Glutamatergic neuron (in vitro differentiated cells): ENCODE results near the gene CD28. TPM values are rescaled to one million over a fixed set of nuclear protein-coding genes. Genes with fewer than 3 reads are reported as not detected.

Experiments used
- DNase-seq: peaks from one replicate; pipeline ENCODE4 v3.0.0; 2022
- H3K27ac Mint-ChIP-seq: one replicate; pipeline ENCODE4 v1.8.0; 2020; ENCODE audit warnings: mild to moderate bottlenecking, mixed read lengths, inconsistent platforms; ENCODE audit not compliant: unreplicated experiment
- H3K27me3 Mint-ChIP-seq: one replicate; pipeline ENCODE4 v1.8.0; 2020; ENCODE audit warnings: mild to moderate bottlenecking, moderate library complexity, mixed read lengths, inconsistent platforms; ENCODE audit not compliant: unreplicated experiment
- H3K36me3 Mint-ChIP-seq: one replicate; pipeline ENCODE4 v1.8.0; 2020; ENCODE audit warnings: mild to moderate bottlenecking, mixed read lengths, inconsistent platforms; ENCODE audit not compliant: unreplicated experiment
- H3K4me1 Mint-ChIP-seq: one replicate; pipeline ENCODE4 v1.8.0; 2020; ENCODE audit warnings: mild to moderate bottlenecking, low read depth, mixed read lengths, inconsistent platforms; ENCODE audit not compliant: unreplicated experiment
- H3K4me3 Mint-ChIP-seq: one replicate; pipeline ENCODE4 v1.8.0; 2020; ENCODE audit warnings: mild to moderate bottlenecking, mixed read lengths, inconsistent platforms; ENCODE audit not compliant: unreplicated experiment
- H3K9me3 Mint-ChIP-seq: one replicate; pipeline ENCODE4 v1.8.0; 2020; ENCODE audit warnings: mild to moderate bottlenecking, moderate library complexity, mixed read lengths, inconsistent platforms; ENCODE audit not compliant: unreplicated experiment
- long read RNA-seq: library from polyadenylated mRNA; unstranded; transcript quantifications from one replicate; pipeline ENCODE4 v2.0.0, GENCODE V29; 2020; ENCODE audit not compliant: unreplicated experiment
- total RNA-seq: library from RNA; stranded (reverse); fragmentation: NEBNext Ultra II Directional; extraction: Animal tissue kit (Norgen Biotek cat#: 25700); gene quantifications from one replicate; pipeline ENCODE4 v1.2.1, GENCODE V29; 2021; ENCODE audit not compliant: unreplicated experiment
- TF ChIP-seq, protein P1 (sequence below): fragments of 200-600 bp; sonication (generic); IDR thresholded peaks from one replicate; pipeline ENCODE4 v1.5.0; 2021; ENCODE audit not compliant: partially characterized antibody, unreplicated experiment

The CD28 gene
- total RNA-seq = not detected
- long read RNA-seq = 0 reads

GRCh38 chr2:203706403-203706802, at the start of gene CD28:
Gene CD28, plus strand, starts transcription at chr2:203706639. Its CDS starts 58 bp downstream, at chr2:203706697.
- H3K36me3 Mint-ChIP-seq = no peaks in the 10 kb centered on the region
- peaks cover 2% of the 10 kb centered on the region for H3K9me3 Mint-ChIP-seq
- TF ChIP-seq, protein P1, sequence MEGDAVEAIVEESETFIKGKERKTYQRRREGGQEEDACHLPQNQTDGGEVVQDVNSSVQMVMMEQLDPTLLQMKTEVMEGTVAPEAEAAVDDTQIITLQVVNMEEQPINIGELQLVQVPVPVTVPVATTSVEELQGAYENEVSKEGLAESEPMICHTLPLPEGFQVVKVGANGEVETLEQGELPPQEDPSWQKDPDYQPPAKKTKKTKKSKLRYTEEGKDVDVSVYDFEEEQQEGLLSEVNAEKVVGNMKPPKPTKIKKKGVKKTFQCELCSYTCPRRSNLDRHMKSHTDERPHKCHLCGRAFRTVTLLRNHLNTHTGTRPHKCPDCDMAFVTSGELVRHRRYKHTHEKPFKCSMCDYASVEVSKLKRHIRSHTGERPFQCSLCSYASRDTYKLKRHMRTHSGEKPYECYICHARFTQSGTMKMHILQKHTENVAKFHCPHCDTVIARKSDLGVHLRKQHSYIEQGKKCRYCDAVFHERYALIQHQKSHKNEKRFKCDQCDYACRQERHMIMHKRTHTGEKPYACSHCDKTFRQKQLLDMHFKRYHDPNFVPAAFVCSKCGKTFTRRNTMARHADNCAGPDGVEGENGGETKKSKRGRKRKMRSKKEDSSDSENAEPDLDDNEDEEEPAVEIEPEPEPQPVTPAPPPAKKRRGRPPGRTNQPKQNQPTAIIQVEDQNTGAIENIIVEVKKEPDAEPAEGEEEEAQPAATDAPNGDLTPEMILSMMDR = no peak
- no peak within 1 kb of the TSS for H3K4me3 Mint-ChIP-seq
- H3K27ac Mint-ChIP-seq = no peak within 1 kb of the TSS
- H3K27me3 Mint-ChIP-seq = no peaks in the 10 kb centered on the region
- no peaks in the 10 kb centered on the region for H3K4me1 Mint-ChIP-seq
- DNase-seq = no peak

DNA sequence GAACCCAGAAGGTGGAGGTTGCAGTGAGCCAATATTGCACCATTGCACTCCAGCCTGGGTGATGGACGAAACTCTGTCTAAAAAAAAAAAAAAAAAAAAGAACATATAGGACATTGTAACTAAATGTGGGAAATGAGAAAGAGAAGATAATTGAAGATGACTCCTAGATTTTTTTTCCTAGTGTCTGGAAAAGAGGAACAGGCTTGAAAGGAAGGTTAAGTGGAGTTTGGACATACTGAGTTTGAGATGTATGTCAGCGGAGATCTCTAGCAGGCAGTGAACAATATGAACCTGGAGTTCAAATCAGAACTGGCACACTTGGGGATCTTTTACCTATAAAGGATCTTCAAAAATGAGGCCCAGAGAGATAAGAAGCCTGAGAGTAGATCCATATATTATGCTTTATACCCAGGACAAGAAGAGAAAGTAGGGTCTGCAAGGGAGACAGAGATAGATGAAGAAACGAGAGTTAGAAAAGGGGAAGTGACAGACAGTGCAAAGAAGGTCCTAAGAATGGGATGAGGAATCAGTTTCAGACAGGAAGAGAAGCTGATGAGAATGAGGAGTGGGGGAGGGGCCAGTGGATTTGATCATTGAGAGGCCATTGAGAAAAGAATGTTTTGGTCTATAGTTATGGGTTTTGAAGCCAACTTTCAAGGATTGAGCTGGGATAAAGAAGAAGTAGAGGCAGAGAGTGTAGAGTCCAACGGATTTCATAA, 46.9 kb upstream of the CD28 start:
- Mint-ChIP-seq H3K36me3 (no peaks in the 10 kb centered on the region), H3K27ac (no peak overlapping the region), H3K27me3 (no peaks in the 10 kb centered on the region), H3K4me3 (no peak overlapping the region), H3K4me1 (no peaks in the 10 kb centered on the region), H3K9me3 (no peaks in the 10 kb centered on the region)
- no peak for DNase-seq
- TF ChIP-seq, protein P1 = no peak

- H3K36me3 Mint-ChIP-seq = no peaks in the 10 kb centered on the region
- no peak overlapping the region for H3K27ac Mint-ChIP-seq
Observed at GRCh38 chr2:203660465-203660864, 46.0 kb upstream of the CD28 start.

DNA sequence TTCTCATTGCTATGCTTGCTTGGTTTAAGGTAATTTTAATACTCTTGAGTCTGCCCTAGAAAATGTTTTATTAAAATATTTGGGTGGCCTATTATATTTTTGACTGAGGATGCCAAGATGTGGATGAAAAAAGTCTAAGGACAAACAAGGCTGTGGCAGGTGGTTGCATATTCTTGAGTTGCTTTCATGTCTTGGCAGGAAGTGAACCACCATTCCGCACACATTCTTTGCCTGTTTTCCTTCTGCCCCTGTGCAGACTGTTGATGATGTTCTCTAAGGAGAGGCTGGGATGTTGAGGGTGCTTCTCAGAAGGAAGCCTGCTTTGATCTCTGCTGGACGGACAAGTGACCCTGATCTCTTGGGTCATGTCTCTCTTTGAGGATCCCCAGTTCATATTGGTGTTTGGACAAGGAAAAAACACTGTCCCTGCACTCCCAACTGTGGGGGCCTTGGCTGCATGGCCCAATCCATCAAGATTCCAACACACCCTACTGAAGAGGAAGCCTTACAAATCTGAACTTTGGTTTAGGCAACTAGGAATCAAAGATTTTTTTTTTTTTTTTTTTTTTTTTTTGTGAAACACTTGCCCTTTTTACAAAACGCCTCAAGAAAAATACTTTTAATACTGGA, 45.0 kb upstream of the CD28 start:
- H3K27ac Mint-ChIP-seq = no peak overlapping the region
- no peaks in the 10 kb centered on the region for H3K4me1 Mint-ChIP-seq
- H3K27me3 Mint-ChIP-seq = no peaks in the 10 kb centered on the region
- no peaks in the 10 kb centered on the region for H3K9me3 Mint-ChIP-seq
- TF ChIP-seq, protein P1 = no peak
- no peak overlapping the region for H3K4me3 Mint-ChIP-seq
- H3K36me3 Mint-ChIP-seq = no peaks in the 10 kb centered on the region
- DNase-seq = no peak

More at GRCh38 chr2:203660465-203660864, 46.0 kb upstream of the CD28 start:
- no peaks in the 10 kb centered on the region for H3K4me1 Mint-ChIP-seq
- DNase-seq = no peak
- H3K4me3 Mint-ChIP-seq = no peak overlapping the region
- no peaks in the 10 kb centered on the region for H3K27me3 Mint-ChIP-seq
- H3K9me3 Mint-ChIP-seq = no peaks in the 10 kb centered on the region
- TF ChIP-seq, protein P1 = no peak

- Mint-ChIP-seq H3K4me3 (no peak overlapping the region), H3K27me3 (no peaks in the 10 kb centered on the region), H3K4me1 (no peaks in the 10 kb centered on the region), H3K36me3 (no peaks in the 10 kb centered on the region), H3K27ac (no peak overlapping the region), H3K9me3 (no peaks in the 10 kb centered on the region)
- TF ChIP-seq, protein P1 = no peak
- no peak for DNase-seq
Observed at GRCh38 chr2:203662487-203662886, 44.0 kb upstream of the CD28 start.
